ENCODE results near the gene SPA17.

The SPA17 gene

GRCh38 chr11:124676386-124676785 is 2.7 kb downstream of the SPA17 start:
- TF ChIP-seq CTCF (IDR thresholded peaks at IDR 0.05; ENCODE audit: insufficient read depth, low read length, missing control alignments): no peak
- DNase-seq (ENCODE audit: low read depth, low spot score): no peak
- ChIA-PET POLR2A (no interaction called here), CTCF (interaction anchor here (1.0 to 1.7 kb wide), 4 partner anchors 32 to 197 kb away, joined by 3 to 7 read pairs (median 4); no protein-coding TSS in a partner anchor)
- no peak overlapping the region for H3K4me3 ChIP-seq (ENCODE audit: low read depth, low read length)

- no peak for TF ChIP-seq CTCF (IDR thresholded peaks at IDR 0.05; ENCODE audit: insufficient read depth, low read length, missing control alignments)
- CTCF ChIA-PET: interaction anchor here (1.0 to 2.5 kb wide), 3 partner anchors 9 to 84 kb away, joined by 3 to 13 read pairs (median 3); partner anchors contain the start of gene ESAM
- H3K4me3 ChIP-seq (ENCODE audit: low read depth, low read length): no peak overlapping the region
- no peak for DNase-seq (ENCODE audit: low read depth, low spot score)
- POLR2A ChIA-PET: no interaction called here
Measured at GRCh38 chr11:124678416-124678815, 4.7 kb downstream of the SPA17 start.

- TF ChIP-seq CTCF (IDR thresholded peaks at IDR 0.05; ENCODE audit: insufficient read depth, low read length, missing control alignments): no peak
- H3K4me3 ChIP-seq (ENCODE audit: low read depth, low read length): no peak overlapping the region
- POLR2A ChIA-PET: no interaction called here
- CTCF ChIA-PET: interaction anchor here (1.1 kb wide), 1 partner anchor 10 kb away, joined by 3 read pairs; no protein-coding TSS in a partner anchor
- DNase-seq (ENCODE audit: low read depth, low spot score): no peak
Measured at GRCh38 chr11:124681421-124681820, 7.7 kb downstream of the SPA17 start.

- POLR2A ChIA-PET: no interaction called here
- CTCF ChIA-PET: interaction anchor here (1.1 kb wide), 1 partner anchor 11 kb away, joined by 3 read pairs; no protein-coding TSS in a partner anchor
- no peak for DNase-seq (ENCODE audit: low read depth, low spot score)
- H3K4me3 ChIP-seq (ENCODE audit: low read depth, low read length): no peak overlapping the region
- no peak for TF ChIP-seq CTCF (IDR thresholded peaks at IDR 0.05; ENCODE audit: insufficient read depth, low read length, missing control alignments)
Measured at GRCh38 chr11:124682443-124682842, 8.7 kb downstream of the SPA17 start.

- no peak for TF ChIP-seq CTCF (IDR thresholded peaks at IDR 0.05; ENCODE audit: insufficient read depth, low read length, missing control alignments)
- CTCF ChIA-PET: interaction anchor here (0.9 to 1.7 kb wide), 3 partner anchors 16 to 101 kb away, joined by 3 to 7 read pairs (median 3); no protein-coding TSS in a partner anchor
- DNase-seq (ENCODE audit: low read depth, low spot score): no peak
- no peak overlapping the region for H3K4me3 ChIP-seq (ENCODE audit: low read depth, low read length)
- POLR2A ChIA-PET: no interaction called here
Measured at GRCh38 chr11:124693142-124693541, 19.4 kb downstream of the SPA17 start.

GRCh38 chr11:124699547-124699946 is 25.8 kb downstream of the SPA17 start:
- CTCF ChIA-PET: no interaction called here
- POLR2A ChIA-PET: interaction anchor here (0.5 kb wide), 1 partner anchor 25 kb away, joined by 3 read pairs; no protein-coding TSS in a partner anchor
- no peak overlapping the region for H3K4me3 ChIP-seq (ENCODE audit: low read depth, low read length)
- no peak for TF ChIP-seq CTCF (IDR thresholded peaks at IDR 0.05; ENCODE audit: insufficient read depth, low read length, missing control alignments)
- DNase-seq (ENCODE audit: low read depth, low spot score): no peak

Data from AG04449 (cell line).